ENCODE data around the gene SRCIN1. TPM values are rescaled to one million over a fixed set of nuclear protein-coding genes. Genes with fewer than 3 reads are reported as not detected.
"Not testable (repeated sequence)": the region's sequence is repeated elsewhere in the genome, so short reads cannot be mapped to it uniquely, and the experiment has no call there.

The SRCIN1 gene
- total RNA-seq, 3 donors from 2014 or later: 0.16 to 0.49 TPM; not detected in 1

- Mint-ChIP-seq H3K4me1 (ENCODE audit: low read depth) (no peaks in the 10 kb centered on the region), H3K9me3 (no peaks in the 10 kb centered on the region), H3K27me3 (ENCODE audit: low read depth) (peaks cover 41% of the 10 kb centered on the region), H3K36me3 (ENCODE audit: insufficient read depth) (no peaks in the 10 kb centered on the region), H3K4me3 (no peak overlapping the region)
- DNase-seq: no peak
- ATAC-seq: no peak
Observed at GRCh38 chr17:38533866-38534497, 71.8 kb downstream of the SRCIN1 start.

- no peaks in the 10 kb centered on the region for H3K4me1 Mint-ChIP-seq (ENCODE audit: low read depth)
- ATAC-seq: no peak
- H3K4me3 Mint-ChIP-seq: no peak overlapping the region
- peaks cover 47% of the 10 kb centered on the region for H3K27me3 Mint-ChIP-seq (ENCODE audit: low read depth)
- H3K36me3 Mint-ChIP-seq (ENCODE audit: insufficient read depth): no peaks in the 10 kb centered on the region
- H3K9me3 Mint-ChIP-seq: no peaks in the 10 kb centered on the region
- DNase-seq: no peak
Observed at GRCh38 chr17:38533241-38533640, 72.5 kb downstream of the SRCIN1 start.

- H3K36me3 Mint-ChIP-seq (ENCODE audit: insufficient read depth): no peaks in the 10 kb centered on the region
- H3K27me3 Mint-ChIP-seq (ENCODE audit: low read depth): peaks cover 53% of the 10 kb centered on the region
- no peak overlapping the region for H3K4me3 Mint-ChIP-seq
- H3K9me3 Mint-ChIP-seq: no peaks in the 10 kb centered on the region
- no peak for ATAC-seq
- DNase-seq: no peak
- no peaks in the 10 kb centered on the region for H3K4me1 Mint-ChIP-seq (ENCODE audit: low read depth)
Observed at GRCh38 chr17:38532451-38532850, 73.3 kb downstream of the SRCIN1 start.

- not testable (repeated sequence) for ATAC-seq; H3K36me3 Mint-ChIP-seq (ENCODE audit: insufficient read depth); H3K4me1 Mint-ChIP-seq (ENCODE audit: low read depth); DNase-seq; H3K4me3 Mint-ChIP-seq; H3K9me3 Mint-ChIP-seq
- peaks cover 52% of the 10 kb centered on the region for H3K27me3 Mint-ChIP-seq (ENCODE audit: low read depth)
Observed at GRCh38 chr17:38531761-38532160, 74.0 kb downstream of the SRCIN1 start.

GRCh38 chr17:38530856-38531255 is 74.9 kb downstream of the SRCIN1 start:
- H3K4me3 Mint-ChIP-seq; H3K9me3 Mint-ChIP-seq; DNase-seq; ATAC-seq; H3K36me3 Mint-ChIP-seq (ENCODE audit: insufficient read depth); H3K4me1 Mint-ChIP-seq (ENCODE audit: low read depth): not testable (repeated sequence)
- peaks cover 43% of the 10 kb centered on the region for H3K27me3 Mint-ChIP-seq (ENCODE audit: low read depth)

- H3K36me3 Mint-ChIP-seq (ENCODE audit: insufficient read depth); DNase-seq; ATAC-seq; H3K4me3 Mint-ChIP-seq; H3K9me3 Mint-ChIP-seq; H3K4me1 Mint-ChIP-seq (ENCODE audit: low read depth): not testable (repeated sequence)
- H3K27me3 Mint-ChIP-seq (ENCODE audit: low read depth): peaks cover 41% of the 10 kb centered on the region
Observed at GRCh38 chr17:38528141-38528540, 77.6 kb downstream of the SRCIN1 start.

GRCh38 chr17:38526526-38526925 is 79.2 kb downstream of the SRCIN1 start:
- DNase-seq; ATAC-seq; H3K4me3 Mint-ChIP-seq; H3K9me3 Mint-ChIP-seq; H3K4me1 Mint-ChIP-seq (ENCODE audit: low read depth); H3K36me3 Mint-ChIP-seq (ENCODE audit: insufficient read depth): not testable (repeated sequence)
- peaks cover 33% of the 10 kb centered on the region for H3K27me3 Mint-ChIP-seq (ENCODE audit: low read depth)

- ATAC-seq (no peak), DNase-seq (no peak)
- no peaks in the 10 kb centered on the region for H3K9me3 Mint-ChIP-seq
Observed at GRCh38 chr17:38512473-38513058, 93.2 kb downstream of the SRCIN1 start.

GRCh38 chr17:38511150-38512108 is 94.3 kb downstream of the SRCIN1 start:
- Mint-ChIP-seq H3K9me3 (no peaks in the 10 kb centered on the region), H3K27me3 (ENCODE audit: low read depth) (peaks cover 41% of the 10 kb centered on the region), H3K4me3 (peak overlapping the region; percentile 31), H3K4me1 (ENCODE audit: low read depth) (peaks cover 6% of the 10 kb centered on the region), H3K36me3 (ENCODE audit: insufficient read depth) (no peaks in the 10 kb centered on the region)
- DNase-seq: no peak
- no peak for ATAC-seq

More at GRCh38 chr17:38512473-38513058, 93.2 kb downstream of the SRCIN1 start:
- Mint-ChIP-seq H3K4me1 (ENCODE audit: low read depth) (peaks cover 6% of the 10 kb centered on the region), H3K4me3 (no peak overlapping the region), H3K27me3 (ENCODE audit: low read depth) (peaks cover 40% of the 10 kb centered on the region), H3K36me3 (ENCODE audit: insufficient read depth) (no peaks in the 10 kb centered on the region)

- ATAC-seq: peak; percentile 39 to 57
- Mint-ChIP-seq H3K36me3 (ENCODE audit: insufficient read depth) (no peaks in the 10 kb centered on the region), H3K4me3 (peak overlapping the region; percentile 31), H3K27me3 (ENCODE audit: low read depth) (peaks cover 41% of the 10 kb centered on the region), H3K4me1 (ENCODE audit: low read depth) (peaks cover 6% of the 10 kb centered on the region), H3K9me3 (no peaks in the 10 kb centered on the region)
- DNase-seq: no peak
Observed at GRCh38 chr17:38510421-38511149, 95.2 kb downstream of the SRCIN1 start.

GRCh38 chr17:38509772-38510420 is 95.9 kb downstream of the SRCIN1 start:
- Mint-ChIP-seq H3K4me1 (ENCODE audit: low read depth) (peaks cover 6% of the 10 kb centered on the region), H3K4me3 (peak overlapping the region; percentile 71), H3K36me3 (ENCODE audit: insufficient read depth) (no peaks in the 10 kb centered on the region), H3K27me3 (ENCODE audit: low read depth) (peaks cover 41% of the 10 kb centered on the region), H3K9me3 (no peaks in the 10 kb centered on the region)
- ATAC-seq: peak; percentile 41 to 52
- no peak for DNase-seq

GRCh38 chr17:38508954-38509771 is 96.6 kb downstream of the SRCIN1 start:
- DNase-seq (peak; percentile 62), ATAC-seq (peak; percentile 86 to 88)
- Mint-ChIP-seq H3K4me3 (peak overlapping the region; percentile 71), H3K4me1 (ENCODE audit: low read depth) (peaks cover 6% of the 10 kb centered on the region), H3K9me3 (no peaks in the 10 kb centered on the region), H3K27me3 (ENCODE audit: low read depth) (peaks cover 39% of the 10 kb centered on the region), H3K36me3 (ENCODE audit: insufficient read depth) (no peaks in the 10 kb centered on the region)

GRCh38 chr17:38508570-38508950 is 97.2 kb downstream of the SRCIN1 start:
- ATAC-seq (no peak), DNase-seq (no peak)
- peaks cover 6% of the 10 kb centered on the region for H3K4me1 Mint-ChIP-seq (ENCODE audit: low read depth)
- no peaks in the 10 kb centered on the region for H3K9me3 Mint-ChIP-seq
- H3K36me3 Mint-ChIP-seq (ENCODE audit: insufficient read depth): no peaks in the 10 kb centered on the region
- H3K4me3 Mint-ChIP-seq: no peak overlapping the region
- H3K27me3 Mint-ChIP-seq (ENCODE audit: low read depth): peaks cover 39% of the 10 kb centered on the region

Data from activated T-cell treated with anti-CD3 and anti-CD28 coated beads, Interleukin-2, amount 50 U/mL, for 4 hours (primary cell).